CD4-positive, CD25-positive, alpha-beta regulatory T cell (primary cell): ENCODE measurements around the gene ST6GAL1. TPM values are rescaled to one million over a fixed set of nuclear protein-coding genes. Genes with fewer than 3 reads are reported as not detected.
A peak's percentile ranks its signal among the peaks of the same experiment; 100 is the strongest.
"Not testable (repeated sequence)": the region's sequence is repeated elsewhere in the genome, so short reads cannot be mapped to it uniquely, and the experiment has no call there.

Experiments used
- ATAC-seq, 2 donors: fragments of 150-1000 bp; cut with Tn5 transposase; one replicate each; pipeline ENCODE4 v1.10.0; 2021; ENCODE audit warnings: low read depth in 2 of 2, moderate number of reproducible peaks in 2 of 2, moderate library complexity in 1 of 2
- DNase-seq, 3 donors: peaks; one replicate each; pipeline versions ENCODE4 v3.0.0 to v3.0.0-alpha.2; 2012 to 2022; ENCODE audit warnings: mixed read lengths in 1 of 3
- H3K27ac ChIP-seq: one replicate; pipeline ENCODE4 v1.7.0; 2013; ENCODE audit warnings: mild to moderate bottlenecking, low read length; ENCODE audit not compliant: insufficient read depth, poor library complexity, severe bottlenecking
- H3K27me3 ChIP-seq: one replicate; pipeline ENCODE4 v1.7.0; 2013; ENCODE audit warnings: low read length; ENCODE audit not compliant: control insufficient read depth, insufficient read depth
- H3K36me3 ChIP-seq: one replicate; pipeline ENCODE4 v1.7.0; 2013; ENCODE audit warnings: mild to moderate bottlenecking, low read length, moderate library complexity; ENCODE audit not compliant: control insufficient read depth, insufficient read depth
- H3K4me1 ChIP-seq: 2 replicates; pipeline ENCODE4 v1.7.0; 2013; ENCODE audit warnings: mild to moderate bottlenecking, low read length; ENCODE audit not compliant: insufficient read depth, control insufficient read depth, poor library complexity, severe bottlenecking
- H3K4me3 ChIP-seq: one replicate; pipeline ENCODE4 v1.7.0; 2013; ENCODE audit warnings: low read depth, mild to moderate bottlenecking, low read length, moderate library complexity
- H3K9me3 ChIP-seq, 2 experiments: 1 replicate in 1 of 2; 2 replicates in 1 of 2; pipeline ENCODE4 v1.7.0; 2013; ENCODE audit warnings: low read length in 2 of 2, mild to moderate bottlenecking in 1 of 2, moderate library complexity in 1 of 2; ENCODE audit not compliant: control insufficient read depth in 2 of 2
- H3K27ac Mint-ChIP-seq, 3 donors: one replicate each; pipeline ENCODE4 v1.8.0; 2020 to 2022; ENCODE audit warnings: mild to moderate bottlenecking in 3 of 3, mixed read lengths in 3 of 3, moderate library complexity in 2 of 3
- H3K27me3 Mint-ChIP-seq: one replicate; pipeline ENCODE4 v1.8.0; 2022; ENCODE audit warnings: mild to moderate bottlenecking, mixed read lengths
- H3K36me3 Mint-ChIP-seq: one replicate; pipeline ENCODE4 v1.8.0; 2020; ENCODE audit warnings: mixed read lengths
- H3K4me1 Mint-ChIP-seq, 4 donors: one replicate each; pipeline ENCODE4 v1.8.0; 2020 to 2022; ENCODE audit warnings: mixed read lengths in 4 of 4, mild to moderate bottlenecking in 1 of 4
- H3K4me3 Mint-ChIP-seq, 4 donors: one replicate each; pipeline ENCODE4 v1.8.0; 2020 to 2022; ENCODE audit warnings: mild to moderate bottlenecking in 4 of 4, mixed read lengths in 4 of 4, moderate library complexity in 3 of 4
- H3K9me3 Mint-ChIP-seq, 7 donors: one replicate each; pipeline ENCODE4 v1.8.0; 2020 to 2022; ENCODE audit warnings: mixed read lengths in 7 of 7, mild to moderate bottlenecking in 3 of 7, moderate library complexity in 2 of 7
- polyA plus RNA-seq, 4 donors: library from polyadenylated mRNA; unstranded; fragments of 300-500 nt; fragmentation: Illumina TruSeq; gene quantifications; one replicate each; pipeline ENCODE4 v1.2.3, GENCODE V29; 2021
- total RNA-seq: library from RNA; stranded (reverse); gene quantifications from one replicate; pipeline ENCODE4 v1.2.3, GENCODE V29; 2022

The ST6GAL1 gene
- total and polyA plus RNA-seq, 5 donors from 2014 or later: 125 to 184 (median 159) TPM

- peaks cover 0 to 34% (median 10%) of the 10 kb centered on the region in 7 donors for H3K9me3 Mint-ChIP-seq
- Histone ChIP-seq H3K9me3 (peaks cover 0 to 3% of the 10 kb centered on the region in 2 experiments), H3K4me1 (peaks cover 18% of the 10 kb centered on the region), H3K27me3 (no peaks in the 10 kb centered on the region), H3K36me3 (peaks cover 71% of the 10 kb centered on the region), H3K27ac (peak overlapping the region; percentile 28), H3K4me3 (no peak overlapping the region)
- no peak overlapping the region for H3K4me3 Mint-ChIP-seq
- DNase-seq (no peak), ATAC-seq (no peak)
- H3K36me3 Mint-ChIP-seq: peaks cover 86% of the 10 kb centered on the region
- H3K4me1 Mint-ChIP-seq: peaks cover 7 to 83% (median 46%) of the 10 kb centered on the region in 4 donors
- no peaks in the 10 kb centered on the region for H3K27me3 Mint-ChIP-seq
- peak overlapping the region; percentile 16 to 80 (median 26) for H3K27ac Mint-ChIP-seq
Measured at GRCh38 chr3:187051066-187051465, 120.7 kb downstream of the ST6GAL1 start.

- H3K36me3 Mint-ChIP-seq: peaks cover 88% of the 10 kb centered on the region
- peaks cover 71% of the 10 kb centered on the region for H3K36me3 ChIP-seq
- H3K9me3 ChIP-seq: peaks cover 0 to 6% of the 10 kb centered on the region in 2 experiments
- ATAC-seq: no peak
- peaks cover 9 to 77% (median 43%) of the 10 kb centered on the region in 4 donors for H3K4me1 Mint-ChIP-seq
- peak overlapping the region; percentile 28 for H3K27ac ChIP-seq
- H3K27me3 ChIP-seq: no peaks in the 10 kb centered on the region
- no peak overlapping the region for H3K4me3 ChIP-seq
- H3K4me1 ChIP-seq: peaks cover 12% of the 10 kb centered on the region
- H3K4me3 Mint-ChIP-seq: no peak overlapping the region
- peaks cover 0 to 41% (median 10%) of the 10 kb centered on the region in 7 donors for H3K9me3 Mint-ChIP-seq
- no peak for DNase-seq
- H3K27ac Mint-ChIP-seq: peak overlapping the region in 1 of 3 donors; percentile 16
- no peaks in the 10 kb centered on the region for H3K27me3 Mint-ChIP-seq
Measured at GRCh38 chr3:187051724-187052366, 121.5 kb downstream of the ST6GAL1 start.

- not testable (repeated sequence) for H3K27ac ChIP-seq, H3K27me3 ChIP-seq, H3K9me3 ChIP-seq, H3K4me3 ChIP-seq, H3K4me3 Mint-ChIP-seq, H3K27ac Mint-ChIP-seq, H3K27me3 Mint-ChIP-seq, ATAC-seq, DNase-seq
- peaks cover 0 to 46% (median 10%) of the 10 kb centered on the region in 7 donors for H3K9me3 Mint-ChIP-seq
- H3K36me3 Mint-ChIP-seq: peaks cover 92% of the 10 kb centered on the region
- peaks cover 12 to 73% (median 45%) of the 10 kb centered on the region in 4 donors for H3K4me1 Mint-ChIP-seq
- Histone ChIP-seq H3K36me3 (peaks cover 76% of the 10 kb centered on the region), H3K4me1 (peaks cover 12% of the 10 kb centered on the region)
Measured at GRCh38 chr3:187052427-187052826, 122.1 kb downstream of the ST6GAL1 start.

GRCh38 chr3:187054433-187054832 is 124.1 kb downstream of the ST6GAL1 start:
- H3K27ac Mint-ChIP-seq, H3K27me3 ChIP-seq: not testable (repeated sequence)

GRCh38 chr3:187057803-187058202 is 127.5 kb downstream of the ST6GAL1 start:
- not testable (repeated sequence) for H3K4me1 ChIP-seq
- Mint-ChIP-seq H3K4me1 (peaks cover 21 to 66% (median 45%) of the 10 kb centered on the region in 4 donors), H3K9me3 (peaks cover 0 to 49% (median 8%) of the 10 kb centered on the region in 7 donors)

More at GRCh38 chr3:187054433-187054832, 124.1 kb downstream of the ST6GAL1 start:
- ATAC-seq, H3K9me3 ChIP-seq, DNase-seq, H3K4me3 ChIP-seq, H3K4me1 ChIP-seq, H3K27me3 Mint-ChIP-seq, H3K27ac ChIP-seq: not testable (repeated sequence)
- H3K4me3 Mint-ChIP-seq: peak overlapping the region in 1 of 4 donors; percentile 28
- H3K9me3 Mint-ChIP-seq: peaks cover 0 to 51% (median 10%) of the 10 kb centered on the region in 7 donors
- peaks cover 11 to 67% (median 41%) of the 10 kb centered on the region in 4 donors for H3K4me1 Mint-ChIP-seq
- peaks cover 79% of the 10 kb centered on the region for H3K36me3 ChIP-seq
- H3K36me3 Mint-ChIP-seq: peaks cover 95% of the 10 kb centered on the region

GRCh38 chr3:187061748-187062147 is 131.4 kb downstream of the ST6GAL1 start:
- H3K4me3 Mint-ChIP-seq: no peak overlapping the region
- H3K36me3 ChIP-seq: peaks cover 72% of the 10 kb centered on the region

More at GRCh38 chr3:187057803-187058202, 127.5 kb downstream of the ST6GAL1 start:
- ATAC-seq, H3K4me3 Mint-ChIP-seq, H3K4me3 ChIP-seq, DNase-seq, H3K27me3 Mint-ChIP-seq, H3K27me3 ChIP-seq, H3K27ac ChIP-seq, H3K9me3 ChIP-seq: not testable (repeated sequence)
- H3K27ac Mint-ChIP-seq: peak overlapping the region in 1 of 3 donors; percentile 69
- peaks cover 73% of the 10 kb centered on the region for H3K36me3 ChIP-seq
- peaks cover 79% of the 10 kb centered on the region for H3K36me3 Mint-ChIP-seq

GRCh38 chr3:187062526-187063177 is 132.3 kb downstream of the ST6GAL1 start:
- DNase-seq (no peak), ATAC-seq (no peak)
- H3K27me3 Mint-ChIP-seq: no peaks in the 10 kb centered on the region
- H3K27ac Mint-ChIP-seq: peak overlapping the region; percentile 30 to 77 (median 76)
- peaks cover 27 to 80% (median 61%) of the 10 kb centered on the region in 4 donors for H3K4me1 Mint-ChIP-seq
- peaks cover 57% of the 10 kb centered on the region for H3K36me3 Mint-ChIP-seq
- peak overlapping the region in 3 of 4 donors; percentile 2 to 87 (median 50) for H3K4me3 Mint-ChIP-seq
- Histone ChIP-seq H3K36me3 (peaks cover 67% of the 10 kb centered on the region), H3K4me1 (peaks cover 19% of the 10 kb centered on the region), H3K27me3 (no peaks in the 10 kb centered on the region), H3K4me3 (peak overlapping the region; percentile 9), H3K27ac (peak overlapping the region; percentile 42), H3K9me3 (no peaks in the 10 kb centered on the region)
- peaks cover 0 to 5% (median 0%) of the 10 kb centered on the region in 7 donors for H3K9me3 Mint-ChIP-seq

More at GRCh38 chr3:187061748-187062147, 131.4 kb downstream of the ST6GAL1 start:
- Histone ChIP-seq H3K9me3 (peaks cover 0 to 4% of the 10 kb centered on the region in 2 experiments), H3K4me3 (no peak overlapping the region), H3K4me1 (peaks cover 19% of the 10 kb centered on the region), H3K27me3 (no peaks in the 10 kb centered on the region), H3K27ac (no peak overlapping the region)
- ATAC-seq (no peak), DNase-seq (no peak)
- Mint-ChIP-seq H3K36me3 (peaks cover 63% of the 10 kb centered on the region), H3K9me3 (peaks cover 0 to 11% (median 3%) of the 10 kb centered on the region in 7 donors), H3K27me3 (no peaks in the 10 kb centered on the region), H3K4me1 (peaks cover 30 to 76% (median 62%) of the 10 kb centered on the region in 4 donors), H3K27ac (peak overlapping the region in 1 of 3 donors; percentile 65)
